Inferior parietal cortex (tissue), 1 donor: ENCODE measurements around the gene ALKBH3.
A peak's percentile ranks its signal among the peaks of the same experiment; 100 is the strongest.

Source experiments
- DNase-seq: peaks from one replicate; pipeline ENCODE4 v3.0.0-alpha.2; 2016; ENCODE audit errors: extremely low spot score

ALKBH3 gene

GRCh38 chr11:43922295-43922648 lies 41.6 kb downstream of the ALKBH3 start:
- DNase-seq, result no peak

GRCh38 chr11:43922744-43923405 lies 42.2 kb downstream of the ALKBH3 start:
- no peak for DNase-seq

GRCh38 chr11:43923406-43924111 lies 42.9 kb downstream of the ALKBH3 start:
- DNase-seq, result peak; percentile 49

GRCh38 chr11:43924112-43924855 lies 43.7 kb downstream of the ALKBH3 start:
- no peak for DNase-seq

- no peak for DNase-seq
Observed at GRCh38 chr11:43925063-43925931, 44.7 kb downstream of the ALKBH3 start.

GRCh38 chr11:43925932-43926505 lies 45.4 kb downstream of the ALKBH3 start:
- no peak for DNase-seq

- DNase-seq, result no peak
Observed at GRCh38 chr11:43927070-43927469, 46.4 kb downstream of the ALKBH3 start.

- no peak for DNase-seq
Observed at GRCh38 chr11:43927925-43928707, 47.5 kb downstream of the ALKBH3 start.

- DNase-seq, result no peak
Observed at GRCh38 chr11:43928721-43929120, 48.1 kb downstream of the ALKBH3 start.

GRCh38 chr11:43930868-43931716 lies 50.5 kb downstream of the ALKBH3 start:
- no peak for DNase-seq

- no peak for DNase-seq
Observed at GRCh38 chr11:43931717-43932039, 51.0 kb downstream of the ALKBH3 start.

- no peak for DNase-seq
Observed at GRCh38 chr11:43933226-43933607, 52.6 kb downstream of the ALKBH3 start.

GRCh38 chr11:43933608-43934551 lies 53.2 kb downstream of the ALKBH3 start:
- no peak for DNase-seq

- DNase-seq, result no peak
Observed at GRCh38 chr11:43934601-43935423, 54.2 kb downstream of the ALKBH3 start.

GRCh38 chr11:43935424-43935979 lies 54.9 kb downstream of the ALKBH3 start:
- no peak for DNase-seq

GRCh38 chr11:43936076-43936475 lies 55.4 kb downstream of the ALKBH3 start:
- no peak for DNase-seq
